Skeletal muscle satellite cell (primary cell): ENCODE results near the gene TADA2A.
A peak's percentile ranks its signal among the peaks of the same experiment; 100 is the strongest.
"Not testable (repeated sequence)": the region's sequence is repeated elsewhere in the genome, so short reads cannot be mapped to it uniquely, and the experiment has no call there.

Source experiments
- H3K27me3 ChIP-seq: 2 replicates; pipeline ENCODE4 v1.7.0; 2013; ENCODE audit warnings: low read length; ENCODE audit not compliant: control insufficient read depth, insufficient read depth
- H3K36me3 ChIP-seq: 2 replicates; pipeline ENCODE4 v1.7.0; 2013; ENCODE audit warnings: mild to moderate bottlenecking, control low read depth, low read length; ENCODE audit not compliant: insufficient read depth
- H3K4me1 ChIP-seq: 2 replicates; pipeline ENCODE4 v1.7.0; 2013; ENCODE audit warnings: low read length; ENCODE audit not compliant: control insufficient read depth, insufficient read depth
- H3K4me2 ChIP-seq: 2 replicates; pipeline ENCODE4 v1.7.0; 2013; ENCODE audit warnings: mild to moderate bottlenecking, low read length
- H3K4me3 ChIP-seq: 2 replicates; pipeline ENCODE4 v1.7.0; 2013; ENCODE audit warnings: low read length
- H3K9ac ChIP-seq: 2 replicates; pipeline ENCODE4 v1.7.0; 2013; ENCODE audit warnings: mild to moderate bottlenecking, low read depth, low read length, moderate library complexity
- H3K9me3 ChIP-seq: replicated peaks from 2 replicates; pipeline ENCODE4 v1.7.0; 2013; ENCODE audit warnings: mild to moderate bottlenecking, control low read depth, low read length

Gene TADA2A

DNA sequence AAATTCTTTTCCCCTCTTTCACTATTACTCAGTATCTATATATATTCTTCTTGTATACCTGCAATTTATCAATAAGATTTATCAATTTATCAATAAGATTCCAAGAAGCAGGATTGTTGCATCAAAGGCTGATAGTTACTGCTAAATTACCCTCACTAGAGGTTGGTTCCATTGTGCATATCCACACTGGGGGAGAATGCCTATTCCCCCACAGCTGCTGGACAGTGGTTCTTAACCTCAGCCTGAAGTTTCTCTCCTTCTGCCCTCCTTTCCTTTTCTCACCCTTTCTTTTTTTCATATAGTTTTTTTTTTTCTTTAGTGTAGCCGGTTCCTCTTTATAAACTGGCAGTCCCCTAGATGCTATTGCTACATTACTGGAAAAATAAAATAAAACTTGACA, 24.6 kb upstream of the TADA2A start:
- Histone ChIP-seq H3K36me3 (no peaks in the 10 kb centered on the region), H3K9me3 (no peaks in the 10 kb centered on the region), H3K4me3 (no peak overlapping the region), H3K27me3 (no peaks in the 10 kb centered on the region), H3K9ac (no peak overlapping the region), H3K4me2 (no peak overlapping the region), H3K4me1 (no peaks in the 10 kb centered on the region)

DNA sequence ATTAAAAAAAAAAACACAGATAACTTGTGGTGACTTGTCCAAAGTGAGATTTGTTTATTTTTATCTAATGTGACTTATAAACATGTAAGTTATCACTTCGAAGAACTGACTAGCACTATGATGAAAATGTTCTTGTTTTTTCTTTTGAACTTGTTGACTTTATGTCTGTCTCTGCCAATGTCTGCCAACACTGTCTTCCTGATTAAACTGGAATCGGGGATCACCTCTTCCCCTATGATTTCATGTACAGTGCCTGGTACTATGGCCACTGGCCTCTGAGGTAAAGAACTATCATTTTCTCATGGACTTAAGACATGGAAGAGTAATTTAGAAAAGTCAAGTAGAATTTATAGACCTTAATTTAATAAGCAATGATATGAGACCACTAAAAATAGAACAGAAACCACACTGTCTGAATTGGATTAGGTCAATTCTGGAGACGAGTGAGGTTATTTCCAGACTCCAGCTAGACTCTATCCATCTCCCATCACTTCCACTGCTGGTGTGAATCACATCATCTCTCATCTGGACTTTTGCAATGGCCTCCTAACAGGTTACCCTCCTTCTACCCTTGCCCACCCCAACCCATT, 22.0 kb upstream of the TADA2A start:
- H3K27me3 ChIP-seq, result no peaks in the 10 kb centered on the region
- H3K4me1 ChIP-seq, result no peaks in the 10 kb centered on the region
- no peak overlapping the region for H3K9ac ChIP-seq
- no peaks in the 10 kb centered on the region for H3K9me3 ChIP-seq
- H3K4me2 ChIP-seq, result no peak overlapping the region
- H3K36me3 ChIP-seq, result no peaks in the 10 kb centered on the region
- no peak overlapping the region for H3K4me3 ChIP-seq

- H3K4me2 ChIP-seq, result no peak overlapping the region
- H3K36me3 ChIP-seq, result no peaks in the 10 kb centered on the region
- no peak overlapping the region for H3K9ac ChIP-seq
- H3K27me3 ChIP-seq, result no peaks in the 10 kb centered on the region
- H3K4me1 ChIP-seq, result no peaks in the 10 kb centered on the region
- no peak overlapping the region for H3K4me3 ChIP-seq
- no peaks in the 10 kb centered on the region for H3K9me3 ChIP-seq
These were observed 21.2 kb upstream of the TADA2A start for GRCh38 chr17:37385474-37385990.

DNA sequence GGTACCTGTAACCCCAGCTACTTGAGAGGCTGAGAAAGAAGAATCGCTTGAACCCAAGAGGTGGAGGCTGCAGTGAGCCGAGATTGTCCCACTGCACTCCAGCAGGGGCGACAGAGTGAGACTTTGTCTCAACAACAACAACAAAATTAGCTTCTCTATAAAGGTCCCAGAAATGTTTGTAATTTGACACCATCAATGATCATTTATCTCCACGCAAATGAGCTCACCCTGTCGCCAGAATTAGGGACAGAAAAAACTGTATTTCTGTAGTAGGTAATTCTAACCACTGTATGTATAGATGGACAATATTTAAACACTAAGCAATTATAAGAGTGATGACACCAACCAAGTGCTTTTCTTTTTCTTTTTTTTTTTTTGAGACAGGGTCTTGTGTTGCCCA, 20.2 kb upstream of the TADA2A start:
- Histone ChIP-seq H3K4me2 (no peak overlapping the region), H3K36me3 (no peaks in the 10 kb centered on the region), H3K27me3 (no peaks in the 10 kb centered on the region), H3K4me1 (peaks cover 3% of the 10 kb centered on the region), H3K4me3 (no peak overlapping the region), H3K9me3 (no peaks in the 10 kb centered on the region), H3K9ac (no peak overlapping the region)

DNA sequence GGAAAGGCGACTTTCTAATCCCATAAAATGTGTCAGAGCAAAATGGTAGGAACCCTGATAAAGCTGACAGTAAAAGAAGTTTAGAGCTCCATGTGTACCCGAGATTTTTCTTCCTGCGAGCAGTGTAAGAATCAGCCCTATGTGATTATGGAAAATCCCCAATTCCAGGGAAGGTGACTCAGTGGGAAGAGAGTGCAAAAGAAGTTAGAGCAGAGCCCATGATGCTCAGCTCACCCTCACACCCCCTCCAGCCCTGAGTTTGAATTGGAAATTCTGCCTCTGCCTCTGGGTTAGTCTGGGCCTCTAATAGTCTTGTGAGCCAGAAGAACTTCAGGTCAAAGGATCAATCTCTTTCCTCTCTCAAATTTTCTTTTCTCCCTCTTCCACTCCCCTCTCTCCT, 18.4 kb upstream of the TADA2A start:
- Histone ChIP-seq H3K4me3 (no peak overlapping the region), H3K4me1 (peaks cover 13% of the 10 kb centered on the region), H3K27me3 (no peaks in the 10 kb centered on the region), H3K4me2 (no peak overlapping the region), H3K9ac (no peak overlapping the region), H3K9me3 (no peaks in the 10 kb centered on the region), H3K36me3 (no peaks in the 10 kb centered on the region)

DNA sequence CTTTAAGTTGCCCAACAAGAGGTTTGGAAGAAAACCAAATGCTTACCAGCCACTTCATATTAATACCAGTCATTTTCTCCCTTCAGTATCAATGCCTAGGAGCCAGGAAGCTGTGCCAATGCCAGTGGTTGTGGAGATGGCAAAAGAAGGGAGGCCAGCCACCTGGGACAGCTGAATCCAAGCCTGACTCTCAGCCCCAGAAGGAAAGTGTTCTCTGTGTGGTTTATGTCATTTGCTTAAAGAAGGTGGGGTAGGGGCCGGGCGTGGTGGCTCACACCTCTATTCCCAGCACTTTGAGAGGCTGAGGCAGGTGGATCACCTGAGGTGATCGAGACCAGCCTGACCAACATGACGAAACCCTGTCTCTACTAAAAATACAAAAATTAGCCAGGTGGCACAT, 17.5 kb upstream of the TADA2A start:
- H3K27me3 ChIP-seq, result no peaks in the 10 kb centered on the region
- no peaks in the 10 kb centered on the region for H3K36me3 ChIP-seq
- peaks cover 13% of the 10 kb centered on the region for H3K4me1 ChIP-seq
- no peak overlapping the region for H3K4me2 ChIP-seq
- H3K4me3 ChIP-seq, result no peak overlapping the region
- no peak overlapping the region for H3K9ac ChIP-seq
- H3K9me3 ChIP-seq, result no peaks in the 10 kb centered on the region

DNA sequence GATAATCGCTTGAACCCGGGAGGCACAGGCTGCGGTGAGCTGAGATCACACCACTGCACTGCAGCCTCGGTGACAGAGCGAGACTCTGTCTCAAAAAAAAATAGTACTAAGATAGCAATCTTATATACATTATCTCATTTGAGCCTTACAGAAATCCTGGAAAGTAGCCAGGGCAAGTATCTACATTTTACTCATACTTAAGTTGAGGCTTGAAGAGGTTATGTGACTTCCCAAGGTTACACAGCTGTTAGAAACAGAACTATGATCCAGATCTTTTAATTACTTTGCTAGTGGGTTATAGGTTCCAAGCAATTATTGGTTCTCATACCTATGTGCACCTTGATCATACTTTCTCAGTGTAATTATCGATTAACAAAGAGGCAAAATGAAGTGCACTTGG, 15.5 kb upstream of the TADA2A start:
- Histone ChIP-seq H3K9me3 (no peaks in the 10 kb centered on the region), H3K9ac (no peak overlapping the region), H3K36me3 (no peaks in the 10 kb centered on the region), H3K4me2 (no peak overlapping the region), H3K4me3 (no peak overlapping the region), H3K4me1 (peaks cover 13% of the 10 kb centered on the region), H3K27me3 (no peaks in the 10 kb centered on the region)

DNA sequence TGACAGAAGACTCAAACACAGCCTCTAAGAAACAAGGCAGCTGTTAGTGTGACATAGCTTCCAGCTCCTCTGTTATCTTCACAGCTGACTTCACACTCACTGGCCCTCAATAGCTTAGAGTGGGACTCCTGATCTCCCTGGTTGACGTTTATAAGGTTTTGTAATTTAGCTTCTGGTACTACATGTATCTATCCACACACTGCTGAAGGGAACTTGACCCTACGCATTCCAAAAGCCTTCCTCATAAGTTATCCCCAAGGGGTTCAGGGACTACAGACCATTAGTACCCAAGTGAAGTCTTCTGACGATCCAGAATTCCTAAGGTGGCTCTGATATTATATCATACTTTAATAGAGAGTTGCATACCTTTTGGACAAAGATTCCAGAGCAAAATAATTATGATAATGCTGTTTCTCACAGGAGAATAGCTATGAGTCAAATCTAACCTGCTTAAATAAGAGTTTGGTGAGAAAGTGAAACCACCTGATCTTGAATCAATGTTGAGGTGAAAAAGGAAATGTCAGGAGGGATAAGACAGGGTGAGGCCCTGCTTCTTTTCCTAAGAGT, 14.6 kb upstream of the TADA2A start:
- no peak overlapping the region for H3K9ac ChIP-seq
- H3K9me3 ChIP-seq, result no peaks in the 10 kb centered on the region
- no peaks in the 10 kb centered on the region for H3K27me3 ChIP-seq
- H3K4me3 ChIP-seq, result no peak overlapping the region
- H3K4me1 ChIP-seq, result peaks cover 13% of the 10 kb centered on the region
- peak overlapping the region; percentile 47 for H3K4me2 ChIP-seq
- H3K36me3 ChIP-seq, result no peaks in the 10 kb centered on the region

DNA sequence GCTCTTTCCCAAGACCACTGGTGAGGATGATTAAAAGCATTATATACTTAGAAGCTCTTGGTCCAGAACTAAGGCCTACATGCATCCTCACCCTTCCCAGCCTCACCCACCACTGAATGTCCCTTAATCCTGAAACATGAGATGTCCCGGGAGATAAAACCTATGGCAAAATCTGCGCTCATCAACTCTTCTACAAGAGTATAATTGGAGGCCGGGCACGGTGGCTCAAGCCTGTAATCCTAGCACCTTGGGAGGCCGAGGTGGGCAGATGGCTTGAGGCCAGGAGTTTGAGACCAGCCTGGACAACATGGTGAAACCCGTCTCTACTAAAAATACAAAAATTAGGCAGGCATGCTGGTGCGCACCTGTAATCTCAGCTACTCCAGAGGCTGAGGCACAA, 13.3 kb upstream of the TADA2A start:
- Histone ChIP-seq H3K27me3 (no peaks in the 10 kb centered on the region), H3K4me1 (peaks cover 13% of the 10 kb centered on the region), H3K9me3 (no peaks in the 10 kb centered on the region), H3K4me2 (no peak overlapping the region), H3K36me3 (no peaks in the 10 kb centered on the region), H3K4me3 (no peak overlapping the region), H3K9ac (no peak overlapping the region)

DNA sequence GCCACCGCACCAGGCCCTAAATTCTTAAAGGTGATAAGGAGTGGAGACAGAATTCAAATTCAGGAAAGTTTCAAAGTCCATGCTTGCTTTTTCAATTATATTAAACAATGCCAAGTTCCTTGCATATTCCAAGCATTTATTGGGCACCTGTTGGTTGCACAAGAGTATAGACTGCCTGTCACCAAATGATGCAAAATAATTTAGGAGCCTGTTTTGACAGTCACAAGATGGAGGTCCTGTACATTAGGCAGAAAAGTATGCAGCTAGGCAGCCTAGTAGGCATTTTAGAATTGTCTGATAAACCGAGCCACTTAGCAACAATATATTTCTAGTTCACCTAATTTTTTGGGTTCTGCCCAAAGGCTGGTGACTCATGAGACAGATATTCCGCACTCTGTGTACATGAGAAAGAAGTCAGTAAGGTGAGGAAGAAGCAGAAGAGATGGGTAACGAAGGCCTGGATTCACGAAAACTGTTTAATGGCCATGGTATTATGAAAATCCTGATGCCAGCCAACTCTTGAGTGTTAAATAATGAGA, 7.4 kb upstream of the TADA2A start:
- peaks cover 5% of the 10 kb centered on the region for H3K4me1 ChIP-seq
- H3K4me2 ChIP-seq, result no peak overlapping the region
- no peaks in the 10 kb centered on the region for H3K9me3 ChIP-seq
- no peak overlapping the region for H3K9ac ChIP-seq
- H3K36me3 ChIP-seq, result no peaks in the 10 kb centered on the region
- H3K4me3 ChIP-seq, result no peak overlapping the region
- H3K27me3 ChIP-seq, result no peaks in the 10 kb centered on the region

- Histone ChIP-seq H3K9me3 (no peaks in the 10 kb centered on the region), H3K4me2 (no peak overlapping the region), H3K4me3 (no peak overlapping the region), H3K27me3 (no peaks in the 10 kb centered on the region), H3K4me1 (peaks cover 9% of the 10 kb centered on the region), H3K36me3 (no peaks in the 10 kb centered on the region), H3K9ac (no peak overlapping the region)
These were observed 6.2 kb upstream of the TADA2A start for GRCh38 chr17:37400505-37400904.

- H3K9me3 ChIP-seq, H3K4me1 ChIP-seq, H3K36me3 ChIP-seq, H3K27me3 ChIP-seq: not testable (repeated sequence)
- Histone ChIP-seq H3K4me2 (peak overlapping the region; percentile 83), H3K9ac (peak overlapping the region; percentile 93), H3K4me3 (peak overlapping the region; percentile 98)
These were observed 1.2 kb upstream of the TADA2A start for GRCh38 chr17:37405522-37405921.
